PC-9 (cell line): ENCODE results near the gene ATP13A5. TPM values are rescaled to one million over a fixed set of nuclear protein-coding genes. Genes with fewer than 3 reads are reported as not detected.

ENCODE experiments used
- BruUV-seq: library from RNA; stranded (reverse); fragments of 400-500 nt; replicated peaks from 2 replicates; lab custom pipeline; 2021; lab: Mats Ljungman, UMichigan
- CTCF ChIA-PET: fragments of 300-600 bp; sonication (Branson Sonifier 250); formaldehyde crosslinking; loops from one replicate; lab custom pipeline; 2022; ENCODE audit warnings: antibody characterized with exemption; lab: Charles Lee
- POLR2A ChIA-PET: fragments of 300-600 bp; sonication (Branson Sonifier 250); formaldehyde crosslinking; loops from one replicate; lab custom pipeline; 2022; ENCODE audit warnings: antibody characterized with exemption; ENCODE audit not compliant: unreplicated experiment; lab: Charles Lee
- DNase-seq, 2 experiments: peaks; one replicate each; pipeline versions ENCODE4 v3.0.0 to v3.0.0-alpha.2; 2015 to 2022; ENCODE audit warnings: mixed read lengths in 1 of 2
- H2AFZ ChIP-seq: fragments of 200-600 bp; sonication (generic); 2 replicates; pipeline ENCODE4 v1.8.1; 2017; ENCODE audit warnings: antibody characterized with exemption
- H3F3A ChIP-seq: fragments of 200-600 bp; sonication (generic); 2 replicates; pipeline ENCODE4 v1.8.1; 2017; ENCODE audit warnings: antibody characterized with exemption, mild to moderate bottlenecking, low read depth; ENCODE audit not compliant: insufficient read depth
- H3K27ac ChIP-seq: fragments of 200-600 bp; sonication (generic); 2 replicates; pipeline ENCODE4 v1.6.1; 2016; ENCODE audit warnings: mixed run types
- H3K27me3 ChIP-seq: fragments of 200-600 bp; sonication (generic); 2 replicates; pipeline ENCODE4 v1.6.1; 2016; ENCODE audit warnings: low read depth, mixed run types; ENCODE audit not compliant: insufficient read depth
- H3K36me3 ChIP-seq: fragments of 200-600 bp; sonication (generic); 2 replicates; pipeline ENCODE4 v1.6.1; 2016; ENCODE audit warnings: low read depth, mixed run types
- H3K4me1 ChIP-seq: fragments of 200-600 bp; sonication (generic); replicated peaks from 2 replicates; pipeline ENCODE4 v1.6.1; 2016; ENCODE audit warnings: mixed run types; ENCODE audit not compliant: insufficient read depth
- H3K4me2 ChIP-seq: fragments of 200-600 bp; sonication (generic); 2 replicates; pipeline ENCODE4 v1.6.1; 2017; ENCODE audit warnings: mixed run types
- H3K4me3 ChIP-seq: fragments of 200-600 bp; sonication (generic); 2 replicates; pipeline ENCODE4 v1.6.1; 2016; ENCODE audit warnings: mixed run types
- H3K79me2 ChIP-seq: fragments of 200-600 bp; sonication (generic); 2 replicates; pipeline ENCODE4 v1.6.1; 2017; ENCODE audit warnings: low read depth, mixed run types
- H3K9me2 ChIP-seq: fragments of 200-600 bp; sonication (generic); 2 replicates; pipeline ENCODE4 v1.8.1; 2017; ENCODE audit warnings: mild to moderate bottlenecking; ENCODE audit not compliant: insufficient read depth
- H3K9me3 ChIP-seq: fragments of 200-600 bp; sonication (generic); 2 replicates; pipeline ENCODE4 v1.8.1; 2016; ENCODE audit warnings: low read depth; ENCODE audit not compliant: insufficient read depth
- H4K20me1 ChIP-seq: fragments of 200-600 bp; sonication (generic); 2 replicates; pipeline ENCODE4 v1.8.1; 2017; ENCODE audit not compliant: insufficient read depth
- CTCF ChIP-seq: fragments of 200-600 bp; sonication (generic); conservative IDR thresholded peaks from 2 replicates; pipeline ENCODE4 v1.6.1; 2017; ENCODE audit warnings: mixed run types, antibody characterized with exemption, mild to moderate bottlenecking, moderate library complexity
- EZH2 ChIP-seq: fragments of 200-600 bp; sonication (generic); IDR thresholded peaks from 2 replicates; pipeline ENCODE4 v1.8.0; 2017; ENCODE audit warnings: antibody characterized with exemption, low read depth
- intact Hi-C: fragments of 100-400 bp; cut with micrococcal nuclease; formaldehyde crosslinking; loops from one replicate; pipeline ENCODE4 v1.10.0; 2022; ENCODE audit not compliant: unreplicated experiment
- total RNA-seq: library from RNA; stranded (reverse); gene quantifications from 2 replicates; pipeline ENCODE4 v1.2.3, GENCODE V29; 2021

Gene ATP13A5
- total RNA-seq, 1 experiment from 2014 or later, result not detected

- H3F3A ChIP-seq, result no peaks in the 10 kb centered on the region
- H2AFZ ChIP-seq, result no peak overlapping the region
- no peak overlapping the region for H3K27ac ChIP-seq
- H3K36me3 ChIP-seq, result no peaks in the 10 kb centered on the region
- H3K27me3 ChIP-seq, result peaks cover 47% of the 10 kb centered on the region
- TF ChIP-seq CTCF (no peak), EZH2 (no peak)
- no peak for DNase-seq
- no peaks in the 10 kb centered on the region; the same call in 1 of the 2 replicates for H3K9me3 ChIP-seq
- no TSS peak for BruUV-seq
- ChIA-PET POLR2A (no interaction called here), CTCF (no interaction called here)
- H3K4me3 ChIP-seq, result no peak overlapping the region
- H3K4me1 ChIP-seq, result no peaks in the 10 kb centered on the region
- no peak overlapping the region for H3K4me2 ChIP-seq
- no peaks in the 10 kb centered on the region for H3K9me2 ChIP-seq
- H3K79me2 ChIP-seq, result no peaks in the 10 kb centered on the region
- no peaks in the 10 kb centered on the region for H4K20me1 ChIP-seq
- intact Hi-C loops, result no loop called here
Measured at GRCh38 chr3:193372783-193373182, 5.8 kb downstream of the ATP13A5 start.

GRCh38 chr3:193367868-193368267 is 10.7 kb downstream of the ATP13A5 start:
- no TSS peak for BruUV-seq
- H3K27me3 ChIP-seq, result peaks cover 42% of the 10 kb centered on the region
- H3K9me3 ChIP-seq, result no peaks in the 10 kb centered on the region; the same call in 1 of the 2 replicates
- H3K27ac ChIP-seq, result no peak overlapping the region
- no peaks in the 10 kb centered on the region for H3K79me2 ChIP-seq
- no peaks in the 10 kb centered on the region for H3K36me3 ChIP-seq
- H2AFZ ChIP-seq, result no peak overlapping the region
- H3K4me1 ChIP-seq, result no peaks in the 10 kb centered on the region
- ChIA-PET POLR2A (no interaction called here), CTCF (no interaction called here)
- intact Hi-C loops, result no loop called here
- no peak for DNase-seq
- no peak overlapping the region for H3K4me2 ChIP-seq
- no peaks in the 10 kb centered on the region; the same call in 1 of the 2 replicates for H3K9me2 ChIP-seq
- H4K20me1 ChIP-seq, result 0 out of 2 replicates have a peak, but pooled peaks cover 3% of the 10 kb centered on the region
- no peak for TF ChIP-seq CTCF
- no peak for TF ChIP-seq EZH2
- no peak overlapping the region for H3K4me3 ChIP-seq
- H3F3A ChIP-seq, result no peaks in the 10 kb centered on the region

- intact Hi-C loops, result no loop called here
- Histone ChIP-seq H3K27ac (no peak overlapping the region), H3K79me2 (no peaks in the 10 kb centered on the region), H2AFZ (no peak overlapping the region), H3K4me1 (no peaks in the 10 kb centered on the region), H4K20me1 (no peaks in the 10 kb centered on the region), H3K36me3 (no peaks in the 10 kb centered on the region), H3K4me2 (no peak overlapping the region), H3K9me2 (no peaks in the 10 kb centered on the region), H3K4me3 (no peak overlapping the region), H3K9me3 (no peaks in the 10 kb centered on the region), H3F3A (no peaks in the 10 kb centered on the region), H3K27me3 (peaks cover 73% of the 10 kb centered on the region)
- ChIA-PET POLR2A (no interaction called here), CTCF (no interaction called here)
- no TSS peak for BruUV-seq
- no peak for DNase-seq
- TF ChIP-seq CTCF (no peak), EZH2 (no peak)
Measured at GRCh38 chr3:193357291-193357690, 21.3 kb downstream of the ATP13A5 start.
